AG09319 (cell line): ENCODE measurements around the gene LIFR.

Experiments
- DNase-seq: peaks from one replicate; pipeline ENCODE4 v3.0.0-alpha.2; 2010; ENCODE audit warnings: low read depth; ENCODE audit errors: extremely low read depth
- CTCF ChIP-seq: IDR thresholded peaks from 2 replicates; pipeline ENCODE4 v1.5.1; 2011; ENCODE audit warnings: low read depth, mild to moderate bottlenecking, inconsistent platforms, low read length, moderate library complexity

LIFR gene

GRCh38 chr5:38447786-38448185 lies 108.7 kb downstream of the LIFR start:
- no peak for TF ChIP-seq CTCF
- peak; percentile 59 for DNase-seq

GRCh38 chr5:38447056-38447455 lies 109.4 kb downstream of the LIFR start:
- TF ChIP-seq CTCF, result no peak
- DNase-seq, result no peak

GRCh38 chr5:38446029-38446522 lies 110.4 kb downstream of the LIFR start:
- DNase-seq, result no peak
- no peak for TF ChIP-seq CTCF

- TF ChIP-seq CTCF, result no peak
- DNase-seq, result no peak
These were observed 110.9 kb downstream of the LIFR start for GRCh38 chr5:38445374-38446028.

GRCh38 chr5:38443390-38443789 lies 113.1 kb downstream of the LIFR start:
- TF ChIP-seq CTCF, result no peak

GRCh38 chr5:38442247-38442573 lies 114.2 kb downstream of the LIFR start:
- no peak for TF ChIP-seq CTCF
- no peak for DNase-seq

More at GRCh38 chr5:38443390-38443789, 113.1 kb downstream of the LIFR start:
- DNase-seq, result no peak

GRCh38 chr5:38441453-38442246 lies 114.8 kb downstream of the LIFR start:
- TF ChIP-seq CTCF, result peak; percentile 99

More at GRCh38 chr5:38441453-38442246, 114.8 kb downstream of the LIFR start:
- peak; percentile 73 for DNase-seq
